H9 (cell line): Measurements from ENCODE around the gene ZDHHC13. TPM values are rescaled to one million over a fixed set of nuclear protein-coding genes. Genes with fewer than 3 reads are reported as not detected.

ENCODE experiments used
- DNase-seq: peaks from one replicate; pipeline ENCODE4 v3.0.0-alpha.2; 2017
- H2AFZ ChIP-seq: one replicate; pipeline ENCODE4 v1.6.1; 2013; ENCODE audit warnings: mild to moderate bottlenecking, low read length, control low read depth, moderate library complexity
- H2AK5ac ChIP-seq: 2 replicates; pipeline ENCODE4 v1.6.1; 2013; ENCODE audit warnings: low read length, control low read depth, mixed read lengths; ENCODE audit not compliant: insufficient read length
- H2BK120ac ChIP-seq: one replicate; pipeline ENCODE4 v1.6.1; 2013; ENCODE audit warnings: low read depth, mild to moderate bottlenecking, low read length, control low read depth, inconsistent platforms; ENCODE audit not compliant: poor library complexity, severe bottlenecking
- H2BK12ac ChIP-seq: 2 replicates; pipeline ENCODE4 v1.6.1; 2013; ENCODE audit warnings: low read length, control low read depth, mixed read lengths, low read depth; ENCODE audit not compliant: insufficient read length
- H2BK15ac ChIP-seq: 2 replicates; pipeline ENCODE4 v1.6.1; 2013; ENCODE audit warnings: low read depth, low read length, control low read depth
- H2BK20ac ChIP-seq: one replicate; pipeline ENCODE4 v1.6.1; 2013; ENCODE audit warnings: low read depth, mild to moderate bottlenecking, low read length, control low read depth, inconsistent platforms; ENCODE audit not compliant: poor library complexity, severe bottlenecking
- H2BK5ac ChIP-seq: 2 replicates; pipeline ENCODE4 v1.6.1; 2013; ENCODE audit warnings: low read length, control low read depth, mixed read lengths; ENCODE audit not compliant: insufficient read length
- H3K14ac ChIP-seq: 2 replicates; pipeline ENCODE4 v1.6.1; 2013; ENCODE audit warnings: low read length, control low read depth; ENCODE audit not compliant: insufficient read depth
- H3K18ac ChIP-seq: 2 replicates; pipeline ENCODE4 v1.6.1; 2013; ENCODE audit warnings: low read depth, mild to moderate bottlenecking, mixed read lengths, low read length, control low read depth; ENCODE audit not compliant: insufficient read length
- H3K23ac ChIP-seq: 2 replicates; pipeline ENCODE4 v1.6.1; 2013; ENCODE audit warnings: low read length, control low read depth, mixed read lengths, low read depth; ENCODE audit not compliant: insufficient read length
- H3K23me2 ChIP-seq: 2 replicates; pipeline ENCODE4 v1.6.1; 2013; ENCODE audit warnings: low read depth, mild to moderate bottlenecking, mixed read lengths, low read length, control low read depth; ENCODE audit not compliant: insufficient read length, poor library complexity, severe bottlenecking
- H3K27ac ChIP-seq: 2 replicates; pipeline ENCODE4 v1.5.1; 2013; ENCODE audit warnings: low read length, control low read depth, mixed read lengths, low read depth; ENCODE audit not compliant: insufficient read length
- H3K27me3 ChIP-seq: 2 replicates; pipeline ENCODE4 v1.6.1; 2013; ENCODE audit warnings: low read length, control low read depth, inconsistent platforms; ENCODE audit not compliant: insufficient read depth
- H3K4ac ChIP-seq: 2 replicates; pipeline ENCODE4 v1.6.1; 2013; ENCODE audit warnings: low read depth, mild to moderate bottlenecking, control low read depth, inconsistent platforms, low read length, moderate library complexity
- H3K4me1 ChIP-seq: 2 replicates; pipeline ENCODE4 v1.6.1; 2013; ENCODE audit warnings: low read length, control low read depth, inconsistent platforms; ENCODE audit not compliant: insufficient read depth
- H3K4me2 ChIP-seq: 2 replicates; pipeline ENCODE4 v1.6.1; 2013; ENCODE audit warnings: low read length, control low read depth, mixed read lengths; ENCODE audit not compliant: insufficient read length, insufficient read depth
- H3K56ac ChIP-seq: 2 replicates; pipeline ENCODE4 v1.6.1; 2013; ENCODE audit warnings: low read depth, mild to moderate bottlenecking, mixed read lengths, low read length, control low read depth; ENCODE audit not compliant: insufficient read length
- H3K79me1 ChIP-seq: 2 replicates; pipeline ENCODE4 v1.6.1; 2013; ENCODE audit warnings: low read depth, mild to moderate bottlenecking, moderate library complexity, low read length, control low read depth, inconsistent platforms; ENCODE audit not compliant: insufficient read depth, poor library complexity, severe bottlenecking
- H3K79me2 ChIP-seq: 2 replicates; pipeline ENCODE4 v1.6.1; 2013; ENCODE audit warnings: low read length, control low read depth, inconsistent platforms; ENCODE audit not compliant: insufficient read depth
- H3K9ac ChIP-seq: 2 replicates; pipeline ENCODE4 v1.6.1; 2013; ENCODE audit warnings: low read length, control low read depth, mixed read lengths; ENCODE audit not compliant: insufficient read length; ENCODE audit errors: extremely low read depth
- H3K9me3 ChIP-seq: one replicate; pipeline ENCODE4 v1.6.1; 2013; ENCODE audit warnings: low read depth, low read length, inconsistent platforms; ENCODE audit not compliant: control insufficient read depth
- H3T11ph ChIP-seq: one replicate; pipeline ENCODE4 v1.6.1; 2013; ENCODE audit warnings: mild to moderate bottlenecking, low read length, control low read depth, inconsistent platforms
- H4K20me1 ChIP-seq: one replicate; pipeline ENCODE4 v1.6.1; 2013; ENCODE audit not compliant: control insufficient read depth, insufficient read length, insufficient read depth
- H4K5ac ChIP-seq: 2 replicates; pipeline ENCODE4 v1.6.1; 2013; ENCODE audit warnings: low read depth, mild to moderate bottlenecking, mixed read lengths, low read length, control low read depth; ENCODE audit not compliant: insufficient read length
- H4K8ac ChIP-seq: replicated peaks from 2 replicates; pipeline ENCODE4 v1.6.1; 2013; ENCODE audit warnings: low read length, control low read depth, mixed read lengths, low read depth; ENCODE audit not compliant: insufficient read length
- H4K91ac ChIP-seq: 2 replicates; pipeline ENCODE4 v1.6.1; 2013; ENCODE audit warnings: low read depth, mild to moderate bottlenecking, moderate library complexity, mixed read lengths, low read length, control low read depth; ENCODE audit not compliant: insufficient read length
- H3K27ac Mint-ChIP-seq, 3 experiments: 2 replicates in 2 of 3; 3 replicates in 1 of 3; pipeline ENCODE4 v1.8.0; 2020 to 2021; ENCODE audit warnings: mixed read lengths in 3 of 3, mild to moderate bottlenecking in 1 of 3, moderate library complexity in 1 of 3
- H3K27me3 Mint-ChIP-seq: 2 replicates; pipeline ENCODE4 v1.8.0; 2021; ENCODE audit warnings: low read depth, mild to moderate bottlenecking, moderate library complexity, mixed read lengths
- H3K36me3 Mint-ChIP-seq, 3 experiments: 2 replicates in 2 of 3; 3 replicates in 1 of 3; pipeline ENCODE4 v1.8.0; 2020 to 2021; ENCODE audit warnings: low read depth in 3 of 3, mixed read lengths in 3 of 3; ENCODE audit not compliant: insufficient read depth in 1 of 3
- H3K4me1 Mint-ChIP-seq, 2 experiments: 2 replicates each; pipeline ENCODE4 v1.8.0; 2020; ENCODE audit warnings: mixed read lengths in 2 of 2
- H3K4me3 Mint-ChIP-seq, 2 experiments: 2 replicates in 1 of 2; 3 replicates in 1 of 2; pipeline ENCODE4 v1.8.0; 2020 to 2021; ENCODE audit warnings: mild to moderate bottlenecking in 2 of 2, mixed read lengths in 2 of 2, moderate library complexity in 1 of 2
- H3K9me3 Mint-ChIP-seq, 2 experiments: 2 replicates in 1 of 2; 3 replicates in 1 of 2; pipeline ENCODE4 v1.8.0; 2020; ENCODE audit warnings: mild to moderate bottlenecking in 2 of 2, mixed read lengths in 2 of 2, moderate library complexity in 1 of 2
- CTCF ChIP-seq: fragments of 200-600 bp; sonication (generic); conservative IDR thresholded peaks from 3 replicates; pipeline ENCODE4 v1.8.0; 2021; ENCODE audit warnings: antibody characterized with exemption, mild to moderate bottlenecking
- WGBS: extraction: QIAGEN DNeasy Blood & Tissue Kit; methylation state at CpG from one replicate; pipeline ENCODE4 v1.1.7; 2013; ENCODE audit warnings: missing lambda C conversion rate, low lambda C conversion rate, mixed read lengths; ENCODE audit not compliant: insufficient read length; ENCODE audit errors: extremely low coverage; 5-methylcytosine and 5-hydroxymethylcytosine counted together
- total RNA-seq: library from RNA; stranded (reverse); gene quantifications from 2 replicates; pipeline ENCODE4 v1.2.1, GENCODE V29; 2021

Gene ZDHHC13
- total RNA-seq, 1 experiment from 2014 or later, result 20.9 TPM

GRCh38 chr11:19185036-19185435, 68.1 kb downstream of the ZDHHC13 start:
- H3K14ac ChIP-seq, result no peak overlapping the region
- H4K91ac ChIP-seq, result no peak overlapping the region
- H3K27ac ChIP-seq, result no peak overlapping the region
- no peak overlapping the region for H2BK20ac ChIP-seq
- no peaks in the 10 kb centered on the region for H4K20me1 ChIP-seq
- no peak overlapping the region for H2BK5ac ChIP-seq
- no peaks in the 10 kb centered on the region for H3K9me3 Mint-ChIP-seq
- H3K23ac ChIP-seq, result no peak overlapping the region
- no peak overlapping the region for H3T11ph ChIP-seq
- H3K27me3 Mint-ChIP-seq, result no peaks in the 10 kb centered on the region; the same call in 1 of the 2 replicates
- H3K27ac Mint-ChIP-seq, result no peak overlapping the region
- no peaks in the 10 kb centered on the region for H3K23me2 ChIP-seq
- H3K79me1 ChIP-seq, result no peaks in the 10 kb centered on the region
- H3K18ac ChIP-seq, result no peak overlapping the region
- H4K5ac ChIP-seq, result no peak overlapping the region
- H2BK120ac ChIP-seq, result no peak overlapping the region
- peaks cover 5 to 6% of the 10 kb centered on the region in 2 experiments; a peak in 3 of 4 replicates for H3K4me1 Mint-ChIP-seq
- H3K4me2 ChIP-seq, result no peak overlapping the region
- DNase-seq, result no peak
- no peak overlapping the region for H3K9ac ChIP-seq
- no peaks in the 10 kb centered on the region for H3K4me1 ChIP-seq
- no peak for TF ChIP-seq CTCF
- H2AFZ ChIP-seq, result no peak overlapping the region
- H3K27me3 ChIP-seq, result no peaks in the 10 kb centered on the region
- H3K36me3 Mint-ChIP-seq, result no peaks in the 10 kb centered on the region; a peak in 1 of 7 replicates
- no peak overlapping the region for H2BK15ac ChIP-seq
- H3K4me3 Mint-ChIP-seq, result no peak overlapping the region
- H3K9me3 ChIP-seq, result no peaks in the 10 kb centered on the region
- H2BK12ac ChIP-seq, result no peak overlapping the region
- no peak overlapping the region for H4K8ac ChIP-seq
- no CpG with 5 or more reads among the region's 2 CpGs for WGBS
- H2AK5ac ChIP-seq, result no peak overlapping the region
- H3K4ac ChIP-seq, result no peak overlapping the region
- H3K56ac ChIP-seq, result no peak overlapping the region
- H3K79me2 ChIP-seq, result no peaks in the 10 kb centered on the region
